Type B pancreatic cell (in vitro differentiated cells): ENCODE data around the gene EDARADD. TPM values are rescaled to one million over a fixed set of nuclear protein-coding genes. Genes with fewer than 3 reads are reported as not detected.
A peak's percentile ranks its signal among the peaks of the same experiment; 100 is the strongest.

Experiments
- DNase-seq: peaks from one replicate; pipeline ENCODE4 v3.0.0; 2021; ENCODE audit warnings: mixed read lengths; ENCODE audit not compliant: unreplicated experiment; ENCODE audit errors: extremely low spot score
- H3K27ac Mint-ChIP-seq: 2 replicates; pipeline ENCODE4 v1.8.0; 2021; ENCODE audit warnings: mild to moderate bottlenecking, mixed read lengths
- H3K27me3 Mint-ChIP-seq: 2 replicates; pipeline ENCODE4 v1.8.0; 2021; ENCODE audit warnings: mixed read lengths
- H3K36me3 Mint-ChIP-seq: 2 replicates; pipeline ENCODE4 v1.8.0; 2021; ENCODE audit warnings: mixed read lengths
- H3K4me1 Mint-ChIP-seq: one replicate; pipeline ENCODE4 v1.8.0; 2021; ENCODE audit warnings: mixed read lengths; ENCODE audit not compliant: unreplicated experiment
- H3K4me3 Mint-ChIP-seq: 2 replicates; pipeline ENCODE4 v1.8.0; 2021; ENCODE audit warnings: mild to moderate bottlenecking, mixed read lengths
- H3K9me3 Mint-ChIP-seq: 2 replicates; pipeline ENCODE4 v1.8.0; 2021; ENCODE audit warnings: mixed read lengths
- total RNA-seq: library from RNA; stranded (reverse); gene quantifications from 2 replicates; pipeline ENCODE4 v1.2.1, GENCODE V29; 2021; ENCODE audit warnings: low replicate concordance
- TF ChIP-seq, protein P1 (sequence below): fragments of 200-600 bp; sonication (generic); conservative IDR thresholded peaks from 2 replicates; pipeline ENCODE4 v1.5.0; 2021; ENCODE audit warnings: antibody characterized with exemption, mild to moderate bottlenecking

Gene EDARADD
- total RNA-seq, 1 donor from 2014 or later = 14.8 TPM

- peak overlapping the region; percentile 59 for H3K27ac Mint-ChIP-seq
- H3K27me3 Mint-ChIP-seq = peaks cover 8% of the 10 kb centered on the region
- TF ChIP-seq, protein P1, sequence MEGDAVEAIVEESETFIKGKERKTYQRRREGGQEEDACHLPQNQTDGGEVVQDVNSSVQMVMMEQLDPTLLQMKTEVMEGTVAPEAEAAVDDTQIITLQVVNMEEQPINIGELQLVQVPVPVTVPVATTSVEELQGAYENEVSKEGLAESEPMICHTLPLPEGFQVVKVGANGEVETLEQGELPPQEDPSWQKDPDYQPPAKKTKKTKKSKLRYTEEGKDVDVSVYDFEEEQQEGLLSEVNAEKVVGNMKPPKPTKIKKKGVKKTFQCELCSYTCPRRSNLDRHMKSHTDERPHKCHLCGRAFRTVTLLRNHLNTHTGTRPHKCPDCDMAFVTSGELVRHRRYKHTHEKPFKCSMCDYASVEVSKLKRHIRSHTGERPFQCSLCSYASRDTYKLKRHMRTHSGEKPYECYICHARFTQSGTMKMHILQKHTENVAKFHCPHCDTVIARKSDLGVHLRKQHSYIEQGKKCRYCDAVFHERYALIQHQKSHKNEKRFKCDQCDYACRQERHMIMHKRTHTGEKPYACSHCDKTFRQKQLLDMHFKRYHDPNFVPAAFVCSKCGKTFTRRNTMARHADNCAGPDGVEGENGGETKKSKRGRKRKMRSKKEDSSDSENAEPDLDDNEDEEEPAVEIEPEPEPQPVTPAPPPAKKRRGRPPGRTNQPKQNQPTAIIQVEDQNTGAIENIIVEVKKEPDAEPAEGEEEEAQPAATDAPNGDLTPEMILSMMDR = no peak
- no peaks in the 10 kb centered on the region for H3K9me3 Mint-ChIP-seq
- DNase-seq = no peak
- H3K36me3 Mint-ChIP-seq = peaks cover 7% of the 10 kb centered on the region
- H3K4me1 Mint-ChIP-seq = peaks cover 37% of the 10 kb centered on the region
- H3K4me3 Mint-ChIP-seq = peak overlapping the region; percentile 64
These were observed 6.0 kb downstream of the EDARADD start for GRCh38 chr1:236400061-236400603.

DNA sequence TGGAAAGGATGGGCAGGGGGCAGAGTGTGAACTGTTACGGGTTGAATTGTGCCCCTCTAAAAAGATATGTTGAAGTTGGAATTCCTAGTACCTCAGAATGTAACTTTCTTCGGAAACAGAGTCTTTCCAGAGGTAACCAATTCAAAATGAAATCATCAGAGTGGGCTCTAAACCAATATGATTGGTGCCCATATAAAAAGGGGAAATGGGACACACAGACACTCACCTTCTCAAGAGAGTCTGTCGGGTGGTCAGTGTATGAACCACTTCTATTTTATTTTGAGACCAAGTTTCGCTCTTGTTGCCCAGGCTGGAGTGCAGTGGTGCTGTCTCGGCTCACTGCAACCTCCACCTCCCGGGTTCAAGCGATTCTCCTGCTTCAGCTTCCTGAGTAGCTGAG is 7.6 kb downstream of the EDARADD start:
- TF ChIP-seq, protein P1 = no peak
- Mint-ChIP-seq H3K36me3 (peaks cover 7% of the 10 kb centered on the region), H3K27ac (no peak overlapping the region), H3K27me3 (no peaks in the 10 kb centered on the region), H3K4me1 (peaks cover 30% of the 10 kb centered on the region), H3K9me3 (no peaks in the 10 kb centered on the region), H3K4me3 (no peak overlapping the region)
- no peak for DNase-seq

DNA sequence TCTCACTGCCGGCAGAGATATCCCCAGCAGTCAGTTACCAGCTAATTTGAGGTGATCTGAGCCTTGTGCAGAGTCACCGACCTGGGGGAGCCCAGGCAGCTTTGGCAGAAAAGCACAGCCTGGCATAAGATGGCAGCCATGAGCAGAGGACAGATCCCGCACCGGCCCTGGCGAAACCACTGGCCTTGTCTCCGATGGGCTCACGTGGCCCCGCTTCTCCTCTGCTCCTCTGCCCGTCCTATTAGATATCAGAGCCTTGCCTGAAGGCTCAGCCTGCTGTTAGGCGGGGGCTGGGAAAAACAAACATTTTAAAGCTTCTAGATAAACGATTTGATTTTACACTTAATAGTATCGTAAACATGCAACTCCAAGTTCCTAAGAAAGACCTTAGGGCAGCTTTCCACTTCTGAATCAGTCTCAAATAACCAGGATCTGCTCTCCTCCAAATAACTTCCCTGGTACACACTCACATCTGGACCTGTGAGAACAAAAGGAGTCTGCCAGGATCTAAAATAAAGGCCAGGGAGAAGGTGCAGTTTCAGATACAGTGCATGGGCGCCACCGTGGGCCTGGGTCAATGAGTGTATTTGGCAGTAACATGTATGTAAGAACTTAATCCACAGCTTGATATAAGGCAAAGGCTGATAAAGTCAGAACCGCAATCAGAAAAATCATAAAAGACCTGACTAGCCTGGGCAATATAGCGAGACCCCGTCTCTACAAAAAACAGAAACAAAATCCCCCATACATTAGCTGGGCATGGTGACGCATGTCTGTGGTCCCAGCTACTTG is 10.0 kb downstream of the EDARADD start:
- DNase-seq = peak; percentile 40
- Mint-ChIP-seq H3K27ac (no peak overlapping the region), H3K4me1 (peaks cover 20% of the 10 kb centered on the region), H3K36me3 (peaks cover 5% of the 10 kb centered on the region), H3K27me3 (no peaks in the 10 kb centered on the region), H3K9me3 (no peaks in the 10 kb centered on the region), H3K4me3 (peak overlapping the region; percentile 28)
- TF ChIP-seq, protein P1 = no peak

GRCh38 chr1:236407059-236407458 is 13.0 kb downstream of the EDARADD start:
- Mint-ChIP-seq H3K4me3 (no peak overlapping the region), H3K27me3 (no peaks in the 10 kb centered on the region), H3K27ac (no peak overlapping the region), H3K36me3 (peaks cover 12% of the 10 kb centered on the region), H3K9me3 (no peaks in the 10 kb centered on the region), H3K4me1 (peaks cover 8% of the 10 kb centered on the region)
- no peak for DNase-seq
- TF ChIP-seq, protein P1 = no peak

DNA sequence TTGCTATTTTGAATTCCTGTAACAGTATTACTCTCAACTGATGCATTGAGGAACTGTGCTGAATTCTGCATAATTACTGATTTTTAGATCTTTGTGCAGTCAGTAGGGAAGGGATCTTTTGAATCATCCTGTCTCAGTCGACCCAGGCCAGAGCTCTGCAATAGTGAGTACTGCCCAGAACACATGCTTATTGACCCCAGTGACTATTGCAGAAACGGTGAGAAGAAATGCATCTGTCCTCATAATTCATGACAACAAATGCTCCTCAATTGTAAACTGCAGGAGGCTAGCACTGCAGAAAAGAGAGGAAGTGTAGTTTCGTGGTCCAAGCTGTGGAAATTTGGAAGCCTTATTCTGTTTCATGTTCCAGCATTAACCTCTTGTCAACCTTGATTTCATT is 19.6 kb downstream of the EDARADD start:
- Mint-ChIP-seq H3K36me3 (peaks cover 17% of the 10 kb centered on the region), H3K4me1 (peaks cover 14% of the 10 kb centered on the region), H3K27ac (no peak overlapping the region)

More for the DNA sequence above, 19.6 kb downstream of the EDARADD start:
- H3K27me3 Mint-ChIP-seq = no peaks in the 10 kb centered on the region
- no peak overlapping the region for H3K4me3 Mint-ChIP-seq
- H3K9me3 Mint-ChIP-seq = no peaks in the 10 kb centered on the region
- TF ChIP-seq, protein P1 = no peak
- DNase-seq = no peak
